Spleen (tissue), 11 donors: ENCODE measurements around the gene ZNF496. TPM values are rescaled to one million over a fixed set of nuclear protein-coding genes. Genes with fewer than 3 reads are reported as not detected.
"Not testable (repeated sequence)": the region's sequence is repeated elsewhere in the genome, so short reads cannot be mapped to it uniquely, and the experiment has no call there.

Experiments used
- DNase-seq: peaks from one replicate; pipeline ENCODE4 v3.0.0-alpha.2; 2020
- H3K27ac ChIP-seq, 8 donors: fragments of 200-600 bp; sonication (generic) in 7 of 8; 1 replicate in 4 of 8; 2 replicates in 4 of 8; pipeline versions ENCODE4 v1.5.0 to v1.8.0; 2016 to 2021; ENCODE audit warnings: inconsistent platforms in 4 of 8, mild to moderate bottlenecking in 4 of 8, moderate library complexity in 1 of 8
- H3K27me3 ChIP-seq, 7 donors: fragments of 200-600 bp; sonication (generic) in 6 of 7; replicated peaks in 1 of 7; 1 replicate in 4 of 7; 2 replicates in 3 of 7; pipeline versions ENCODE4 v1.5.0 to v1.8.0; 2016 to 2021; ENCODE audit warnings: inconsistent platforms in 3 of 7, mild to moderate bottlenecking in 1 of 7
- H3K36me3 ChIP-seq, 6 donors: fragments of 200-600 bp; sonication (generic) in 5 of 6; 1 replicate in 4 of 6; 2 replicates in 2 of 6; pipeline versions ENCODE4 v1.5.0 to v1.8.0; 2016 to 2021; ENCODE audit warnings: inconsistent platforms in 2 of 6
- H3K4me1 ChIP-seq, 6 donors: fragments of 200-600 bp; sonication (generic) in 5 of 6; 1 replicate in 3 of 6; 2 replicates in 3 of 6; pipeline versions ENCODE4 v1.5.0 to v1.8.0; 2016 to 2021; ENCODE audit warnings: inconsistent platforms in 3 of 6
- H3K4me3 ChIP-seq, 8 donors: fragments of 200-600 bp; sonication (generic) in 7 of 8; 1 replicate in 4 of 8; 2 replicates in 4 of 8; pipeline versions ENCODE4 v1.5.0 to v1.8.0; 2016 to 2021; ENCODE audit warnings: inconsistent platforms in 4 of 8, mild to moderate bottlenecking in 4 of 8, moderate library complexity in 2 of 8
- H3K9me3 ChIP-seq, 8 donors: fragments of 200-600 bp; sonication (generic) in 7 of 8; 1 replicate in 4 of 8; 2 replicates in 4 of 8; pipeline versions ENCODE4 v1.5.0 to v1.8.0; 2016 to 2021; ENCODE audit warnings: inconsistent platforms in 4 of 8
- POLR2A ChIP-seq, 3 donors: fragments of 450-650 bp; IDR thresholded peaks; one replicate each; pipeline ENCODE4 v1.5.1; 2017; ENCODE audit warnings: antibody characterized with exemption in 3 of 3, mild to moderate bottlenecking in 1 of 3
- POLR2AphosphoS5 ChIP-seq, 3 donors: sonication (generic); formaldehyde crosslinking; IDR thresholded peaks; one replicate each; pipeline ENCODE4 v1.5.1; 2017; ENCODE audit warnings: antibody characterized with exemption in 3 of 3
- WGBS, 5 donors: extraction: QIAGEN DNeasy Blood & Tissue Kit in 3 of 5; methylation state at CpG; one replicate each; pipeline versions ENCODE4 v1.1.5 to v1.1.7; 2013 to 2018; 5-methylcytosine and 5-hydroxymethylcytosine counted together
- intact Hi-C: fragments of 100-400 bp; cut with DNase I; formaldehyde crosslinking; loops from one replicate; pipeline ENCODE4 v1.15.0; 2023; ENCODE audit warnings: low total_unique reads
- polyA plus RNA-seq, 3 donors: library from polyadenylated mRNA; stranded (reverse); fragments of 200-250 nt; gene quantifications; one replicate each; pipeline ENCODE4 v1.2.1, GENCODE V29; 2013
- total RNA-seq, 7 donors: library from RNA; depleted of rRNA in 3 of 7; stranded (reverse); fragments of >200 nt in 3 of 7; fragmentation: NEBNext Ultra II Directional in 4 of 7; extraction: Animal tissue kit (Norgen Biotek cat#: 25700) in 4 of 7; gene quantifications; one replicate each; pipeline versions ENCODE4 v1.1.0 to v1.2.1, GENCODE V29; 2016 to 2021
- TF ChIP-seq, protein P1 (sequence below), 11 experiments: fragments of 200-600 bp in 7 of 11; fragments of 450-650 bp in 4 of 11; sonication (generic) in 4 of 11; IDR thresholded peaks in 8 of 11; conservative IDR thresholded peaks in 3 of 11; 1 replicate in 7 of 11; 2 replicates in 4 of 11; pipeline versions ENCODE4 v1.4.0 to v1.8.0; 2016 to 2021; ENCODE audit warnings: antibody characterized with exemption in 11 of 11, inconsistent platforms in 4 of 11, mild to moderate bottlenecking in 1 of 11
- donor health status: healthy with polysubstance abuse.
- donor health status: DM: no; HTN: no; CAD: no; lungs with moderate emphysema.
- donor health status: DM: no; HTN: no; CAD: no.
- donor health status: Bipolar disorder and iron deficiency.
- donor health status: healthy.
- donor health status: DM: no; HTN: no; CAD: no.
- donor health status: DM: yes; HTN: yes; CAD: no.

Gene ZNF496
- total and polyA plus RNA-seq, 10 donors, result 5.7 to 45.4 (median 26.7) TPM

DNA sequence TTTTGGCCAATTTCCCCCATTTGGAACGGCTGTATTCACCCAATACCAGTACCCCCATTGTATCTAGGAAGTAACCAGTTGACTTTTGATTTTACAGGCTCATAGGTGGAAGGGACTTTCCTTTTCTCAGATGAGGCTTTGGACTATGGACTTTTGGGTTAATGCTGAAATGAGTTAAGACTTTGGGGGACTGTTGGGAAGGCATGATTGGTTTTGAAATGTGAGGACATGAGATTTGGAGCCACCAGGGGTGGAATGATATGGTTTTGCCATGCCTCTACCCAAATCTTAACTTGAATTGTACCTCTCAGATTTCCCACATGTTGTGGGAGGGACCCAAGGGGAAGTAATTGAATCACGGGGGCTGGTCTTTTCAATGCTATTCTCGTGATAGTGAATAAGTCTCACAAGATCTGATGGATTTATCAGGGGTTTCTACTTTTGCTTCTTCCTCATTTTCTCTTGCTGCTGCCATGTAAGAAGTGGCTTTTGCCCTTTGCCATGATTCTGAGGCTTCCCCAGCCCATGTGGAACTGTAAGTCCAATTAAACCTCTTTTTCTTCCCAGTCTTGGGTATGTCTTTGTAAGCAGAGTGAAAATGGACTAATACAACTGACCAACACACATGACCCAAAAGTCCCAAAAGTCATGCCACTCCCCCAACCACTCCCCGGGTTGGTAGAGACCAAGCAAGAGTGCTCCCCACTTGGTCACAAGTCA, 35.4 kb upstream of the ZNF496 start:
- Histone ChIP-seq H3K36me3 (no peaks in the 10 kb centered on the region), H3K9me3 (peaks cover 0 to 22% (median 6%) of the 10 kb centered on the region in 8 donors), H3K27me3 (peaks cover 0 to 45% (median 4%) of the 10 kb centered on the region in 7 donors), H3K4me1 (peaks cover 0 to 3% (median 0%) of the 10 kb centered on the region in 6 donors), H3K4me3 (no peak overlapping the region), H3K27ac (no peak overlapping the region)
- intact Hi-C loops, result no loop called here
- TF ChIP-seq POLR2A (IDR thresholded peaks at IDR 0.05), result no peak
- TF ChIP-seq, protein P1, sequence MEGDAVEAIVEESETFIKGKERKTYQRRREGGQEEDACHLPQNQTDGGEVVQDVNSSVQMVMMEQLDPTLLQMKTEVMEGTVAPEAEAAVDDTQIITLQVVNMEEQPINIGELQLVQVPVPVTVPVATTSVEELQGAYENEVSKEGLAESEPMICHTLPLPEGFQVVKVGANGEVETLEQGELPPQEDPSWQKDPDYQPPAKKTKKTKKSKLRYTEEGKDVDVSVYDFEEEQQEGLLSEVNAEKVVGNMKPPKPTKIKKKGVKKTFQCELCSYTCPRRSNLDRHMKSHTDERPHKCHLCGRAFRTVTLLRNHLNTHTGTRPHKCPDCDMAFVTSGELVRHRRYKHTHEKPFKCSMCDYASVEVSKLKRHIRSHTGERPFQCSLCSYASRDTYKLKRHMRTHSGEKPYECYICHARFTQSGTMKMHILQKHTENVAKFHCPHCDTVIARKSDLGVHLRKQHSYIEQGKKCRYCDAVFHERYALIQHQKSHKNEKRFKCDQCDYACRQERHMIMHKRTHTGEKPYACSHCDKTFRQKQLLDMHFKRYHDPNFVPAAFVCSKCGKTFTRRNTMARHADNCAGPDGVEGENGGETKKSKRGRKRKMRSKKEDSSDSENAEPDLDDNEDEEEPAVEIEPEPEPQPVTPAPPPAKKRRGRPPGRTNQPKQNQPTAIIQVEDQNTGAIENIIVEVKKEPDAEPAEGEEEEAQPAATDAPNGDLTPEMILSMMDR (IDR thresholded peaks at IDR 0.05 in 8 of 11, conservative IDR thresholded peaks at IDR 0.05 in 3 of 11), result no peak
- no peak for DNase-seq
- 71 to 85% (median 76%) methylated on average over 4 of the region's 4 CpGs for WGBS, 5 donors

DNA sequence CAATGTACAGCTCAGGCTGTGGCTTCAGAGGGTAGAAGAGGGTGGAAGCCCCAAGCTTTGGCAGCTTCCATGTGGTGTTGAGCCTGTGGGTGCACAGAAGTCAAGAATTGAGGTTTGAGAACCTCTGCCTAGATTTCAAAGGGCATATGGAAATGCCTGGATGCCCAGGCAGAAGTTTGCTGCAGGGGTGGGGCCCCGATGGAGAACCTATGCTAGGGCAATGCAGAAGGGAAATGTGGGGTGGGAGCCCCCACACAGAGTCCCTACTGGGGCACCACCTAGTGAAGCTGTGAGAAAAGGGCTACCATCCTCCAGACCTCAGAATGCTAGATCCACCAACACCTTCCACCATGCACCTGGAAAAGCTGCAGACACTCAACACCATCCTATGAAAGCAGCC, 34.7 kb upstream of the ZNF496 start:
- H3K4me3 ChIP-seq, intact Hi-C loops, H3K36me3 ChIP-seq, H3K27ac ChIP-seq, DNase-seq, H3K4me1 ChIP-seq: not testable (repeated sequence)
- peaks cover 0 to 22% (median 6%) of the 10 kb centered on the region in 8 donors for H3K9me3 ChIP-seq
- H3K27me3 ChIP-seq, result peaks cover 0 to 42% (median 4%) of the 10 kb centered on the region in 7 donors
- WGBS, 5 donors, result 79 to 92% (median 86%) methylated on average over 1 of the region's 1 CpG

DNA sequence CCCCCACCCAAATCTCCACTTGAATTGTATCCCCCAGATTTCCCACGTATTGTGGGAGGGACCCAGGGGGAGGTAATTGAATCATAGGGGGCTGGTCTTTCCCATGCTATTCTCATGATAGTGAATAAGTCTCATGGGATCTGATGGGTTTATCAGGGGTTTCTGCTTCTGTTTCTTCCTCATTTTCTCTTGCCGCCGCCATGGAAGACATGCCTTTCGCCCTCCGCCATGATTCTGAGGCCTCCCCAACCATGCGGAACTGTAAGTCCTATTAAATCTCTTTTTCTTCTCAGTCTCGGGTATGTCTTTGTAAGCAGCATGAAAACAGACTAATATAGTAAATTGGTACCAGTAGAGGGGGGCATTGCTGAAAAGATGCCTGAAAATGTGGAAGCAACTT, 33.4 kb upstream of the ZNF496 start:
- H3K9me3 ChIP-seq, result peaks cover 0 to 22% (median 6%) of the 10 kb centered on the region in 8 donors
- no peak for TF ChIP-seq POLR2A (IDR thresholded peaks at IDR 0.05)
- no peak for TF ChIP-seq POLR2AphosphoS5 (IDR thresholded peaks at IDR 0.05)
- no peak for DNase-seq
- 84 to 93% (median 90%) methylated on average over 7 of the region's 7 CpGs for WGBS, 5 donors
- H3K4me1 ChIP-seq, result peaks cover 0 to 20% (median 6%) of the 10 kb centered on the region in 6 donors
- peaks cover 0 to 32% (median 4%) of the 10 kb centered on the region in 7 donors for H3K27me3 ChIP-seq
- H3K36me3 ChIP-seq, result no peaks in the 10 kb centered on the region
- intact Hi-C loops, result no loop called here
- H3K4me3 ChIP-seq, result no peak overlapping the region
- no peak overlapping the region for H3K27ac ChIP-seq

DNA sequence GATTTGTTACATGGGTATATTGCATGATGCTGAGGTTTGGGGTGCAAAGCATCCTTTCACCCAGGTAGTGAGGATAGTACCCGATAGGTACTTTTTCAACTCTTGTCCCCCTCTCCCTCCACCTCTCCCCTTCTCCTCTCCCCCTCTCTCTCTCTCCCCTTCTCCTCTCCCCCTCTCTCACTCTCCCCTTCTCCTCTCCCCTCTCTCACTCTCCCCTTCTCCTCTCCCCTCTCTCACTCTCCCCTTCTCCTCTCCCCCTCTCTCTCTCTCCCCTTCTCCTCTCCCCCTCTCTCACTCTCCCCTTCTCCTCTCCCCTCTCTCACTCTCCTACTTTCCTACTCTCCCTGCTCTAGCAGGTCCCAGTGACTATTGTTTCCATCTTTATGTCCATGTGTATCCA, 31.3 kb upstream of the ZNF496 start:
- H3K4me1 ChIP-seq, result peaks cover 0 to 27% (median 11%) of the 10 kb centered on the region in 6 donors
- DNase-seq, H3K27ac ChIP-seq, H3K4me3 ChIP-seq, intact Hi-C loops, H3K36me3 ChIP-seq: not testable (repeated sequence)
- 93 to 100% (median 100%) methylated on average over 1 of the region's 1 CpG for WGBS, 5 donors
- H3K27me3 ChIP-seq, result peaks cover 0 to 32% (median 4%) of the 10 kb centered on the region in 7 donors
- peaks cover 0 to 22% (median 6%) of the 10 kb centered on the region in 8 donors for H3K9me3 ChIP-seq

DNA sequence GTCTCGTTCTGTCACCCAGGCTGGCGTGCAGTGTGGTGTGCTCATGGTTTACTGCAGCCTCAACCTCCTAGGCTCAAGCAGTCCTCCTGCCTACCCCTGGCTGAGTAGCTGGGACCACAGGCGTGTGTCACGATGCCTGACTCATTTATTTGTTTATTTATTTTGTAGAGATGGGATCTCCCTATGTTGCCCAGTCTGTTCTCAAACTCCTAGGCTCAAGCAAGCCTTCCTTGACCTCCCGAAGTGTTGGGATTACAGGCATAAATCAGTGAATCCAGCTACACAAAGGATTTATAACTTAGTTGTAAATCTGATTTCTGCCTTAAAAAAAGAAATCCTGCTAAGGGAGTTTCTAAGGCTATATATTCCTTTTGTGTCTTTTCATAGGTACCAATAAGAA, 30.5 kb upstream of the ZNF496 start:
- TF ChIP-seq POLR2A (IDR thresholded peaks at IDR 0.05) (no peak), POLR2AphosphoS5 (IDR thresholded peaks at IDR 0.05) (no peak)
- TF ChIP-seq, protein P1 (IDR thresholded peaks at IDR 0.05 in 8 of 11, conservative IDR thresholded peaks at IDR 0.05 in 3 of 11), result no peak
- Histone ChIP-seq H3K9me3 (peaks cover 0 to 22% (median 6%) of the 10 kb centered on the region in 8 donors), H3K36me3 (no peaks in the 10 kb centered on the region), H3K27ac (no peak overlapping the region), H3K4me3 (no peak overlapping the region), H3K27me3 (peaks cover 0 to 32% (median 4%) of the 10 kb centered on the region in 7 donors), H3K4me1 (peaks cover 0 to 30% (median 11%) of the 10 kb centered on the region in 6 donors)
- no peak for DNase-seq
- WGBS, 5 donors, result 76 to 97% (median 90%) methylated on average over 5 of the region's 5 CpGs
- intact Hi-C loops, result no loop called here
